Upper lobe of left lung (tissue), 4 donors: Measurements from ENCODE around the gene MYLIP.

Source experiments
- CTCF ChIP-seq, 6 experiments: fragments of 450-650 bp in 4 of 6; fragments of 200-600 bp in 2 of 6; sonication (generic) in 2 of 6; IDR thresholded peaks; one replicate each; pipeline ENCODE4 v1.5.1; 2016 to 2019; ENCODE audit warnings: antibody characterized with exemption in 6 of 6
- EP300 ChIP-seq, 4 donors: sonication (generic); formaldehyde crosslinking; IDR thresholded peaks; one replicate each; pipeline ENCODE4 v1.5.1; 2017; ENCODE audit warnings: antibody characterized with exemption in 4 of 4, control low read depth in 2 of 4
- POLR2A ChIP-seq, 4 donors: fragments of 450-650 bp; IDR thresholded peaks; one replicate each; pipeline ENCODE4 v1.5.1; 2016 to 2017; ENCODE audit warnings: antibody characterized with exemption in 4 of 4, mild to moderate bottlenecking in 2 of 4
- POLR2AphosphoS5 ChIP-seq, 2 donors: sonication (generic); formaldehyde crosslinking; IDR thresholded peaks; one replicate each; pipeline ENCODE4 v1.5.1; 2017; ENCODE audit warnings: antibody characterized with exemption in 2 of 2

DNA sequence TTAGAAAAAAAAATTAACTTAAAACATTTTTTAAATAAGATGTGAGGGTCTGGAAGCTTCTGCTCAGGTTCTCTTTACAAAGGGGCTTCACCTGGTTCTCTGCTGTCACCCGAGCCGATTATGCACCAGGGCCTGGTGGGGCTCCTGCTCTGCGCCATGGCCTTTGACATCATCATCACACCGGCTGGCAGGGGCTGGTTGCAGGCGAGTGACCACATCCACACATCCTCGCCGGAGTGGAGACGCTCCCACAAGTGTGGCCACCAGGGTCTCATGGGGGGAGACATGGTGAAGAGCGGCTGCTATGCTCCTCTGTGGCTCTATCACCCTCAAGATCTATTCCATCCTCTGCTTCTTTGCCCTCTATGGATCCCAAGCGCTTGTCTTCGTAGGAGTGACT, 31.9 kb downstream of the MYLIP start:
- no peak for TF ChIP-seq CTCF (IDR thresholded peaks at IDR 0.05)
- TF ChIP-seq POLR2A (IDR thresholded peaks at IDR 0.05), result no peak
- TF ChIP-seq POLR2AphosphoS5 (IDR thresholded peaks at IDR 0.05), result no peak
- no peak for TF ChIP-seq EP300 (IDR thresholded peaks at IDR 0.05)
